ENCODE data around the gene SKAP1.

DNA sequence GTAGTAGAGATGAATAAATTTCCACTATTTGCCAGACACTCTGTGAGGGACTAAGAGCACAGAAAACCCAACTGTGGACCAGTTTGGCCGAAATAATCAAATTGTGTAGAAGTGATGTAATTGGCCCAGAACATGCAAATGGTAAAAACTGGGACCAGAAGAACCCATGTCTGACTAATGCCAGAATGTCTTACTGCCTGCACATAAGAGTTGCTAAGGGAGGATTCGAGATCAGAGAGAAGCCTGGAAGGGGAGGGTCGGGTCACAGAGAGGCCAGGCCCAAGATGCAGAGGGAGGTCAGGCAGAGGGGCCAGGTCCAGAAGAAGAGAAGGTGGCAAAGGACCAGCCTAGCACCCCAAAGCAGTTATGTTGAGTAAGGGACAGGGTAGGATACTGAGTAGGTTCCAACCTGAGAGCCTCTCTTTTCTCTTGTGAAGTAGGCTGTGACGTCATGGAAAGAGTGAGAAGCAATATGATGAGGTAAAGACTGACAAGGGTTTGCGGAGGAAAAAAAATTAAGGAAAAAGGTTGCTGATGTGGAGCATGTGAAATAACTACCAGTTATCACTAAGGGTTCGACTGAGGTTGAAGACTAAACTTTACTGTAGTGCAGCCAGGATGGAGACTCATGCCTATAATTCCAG is 53.2 kb downstream of the SKAP1 start:
- TF ChIP-seq POLR2A (IDR thresholded peaks at IDR 0.05) (no peak), CTCF (IDR thresholded peaks at IDR 0.05) (no peak)
